Astrocyte of the spinal cord (primary cell): ENCODE measurements around the gene ATG16L2.

Experiments used
- DNase-seq: peaks from one replicate; pipeline ENCODE4 v3.0.0; 2011; ENCODE audit warnings: low read depth, low spot score
- H3K4me3 ChIP-seq: 2 replicates; pipeline ENCODE4 v1.5.1; 2011; ENCODE audit warnings: low read depth, mild to moderate bottlenecking, low read length, moderate library complexity
- CTCF ChIP-seq: IDR thresholded peaks from 2 replicates; pipeline ENCODE4 v1.5.1; 2012; ENCODE audit warnings: low read depth, mild to moderate bottlenecking, low read length, inconsistent platforms
- in situ Hi-C: cut with HindIII; loops from 2 replicates; pipeline ENCODE4 v1.10.0; 2017; ENCODE audit warnings: low sequenced_read_pairs

Gene ATG16L2

GRCh38 chr11:72834905-72835304 is 20.7 kb downstream of the ATG16L2 start:
- no peak for DNase-seq
- in situ Hi-C loops: no loop called here
- TF ChIP-seq CTCF: no peak
- H3K4me3 ChIP-seq: no peak overlapping the region

GRCh38 chr11:72836111-72836510 is 21.9 kb downstream of the ATG16L2 start:
- TF ChIP-seq CTCF: no peak
- in situ Hi-C loops: no loop called here
- no peak overlapping the region for H3K4me3 ChIP-seq
- no peak for DNase-seq

- H3K4me3 ChIP-seq: no peak overlapping the region
- in situ Hi-C loops: no loop called here
- TF ChIP-seq CTCF: no peak
- DNase-seq: peak; percentile 28
Measured at GRCh38 chr11:72838691-72839305, 24.6 kb downstream of the ATG16L2 start.

GRCh38 chr11:72840780-72841179 is 26.6 kb downstream of the ATG16L2 start:
- in situ Hi-C loops: no loop called here

GRCh38 chr11:72841397-72841796 is 27.2 kb downstream of the ATG16L2 start:
- in situ Hi-C loops: no loop called here
- no peak overlapping the region for H3K4me3 ChIP-seq
- no peak for TF ChIP-seq CTCF
- DNase-seq: no peak

More at GRCh38 chr11:72840780-72841179, 26.6 kb downstream of the ATG16L2 start:
- no peak for TF ChIP-seq CTCF
- H3K4me3 ChIP-seq: no peak overlapping the region
- DNase-seq: peak; percentile 84

GRCh38 chr11:72842126-72842525 is 27.9 kb downstream of the ATG16L2 start:
- H3K4me3 ChIP-seq: no peak overlapping the region
- TF ChIP-seq CTCF: no peak
- no peak for DNase-seq
- in situ Hi-C loops: no loop called here
